ELR (cell line): ENCODE data around the gene CCDC179.

ENCODE experiments used
- DNase-seq: peaks from one replicate; pipeline ENCODE4 v3.0.0-alpha.2; 2015; ENCODE audit warnings: low read depth

The CCDC179 gene

GRCh38 chr11:22860241-22860640 is at the start of gene CCDC179:
TSS of gene CCDC179 (minus strand) at chr11:22860474. CDS start at chr11:22860421, 53 bp downstream.
- no peak for DNase-seq

- DNase-seq, result no peak
These were observed 43.5 kb upstream of the CCDC179 start for GRCh38 chr11:22903782-22904181.

- no peak for DNase-seq
These were observed 41.3 kb upstream of the CCDC179 start for GRCh38 chr11:22901603-22902002.

- no peak for DNase-seq
These were observed 40.7 kb upstream of the CCDC179 start for GRCh38 chr11:22900764-22901486.

- no peak for DNase-seq
These were observed 37.8 kb upstream of the CCDC179 start for GRCh38 chr11:22898036-22898435.

- DNase-seq, result no peak
These were observed 30.0 kb upstream of the CCDC179 start for GRCh38 chr11:22890227-22890626.

- no peak for DNase-seq
These were observed 23.9 kb upstream of the CCDC179 start for GRCh38 chr11:22884217-22884616.

- DNase-seq, result peak; percentile 5
These were observed 19.4 kb upstream of the CCDC179 start for GRCh38 chr11:22879630-22880029.

- no peak for DNase-seq
These were observed 18.3 kb upstream of the CCDC179 start for GRCh38 chr11:22878604-22879003.

GRCh38 chr11:22878039-22878438 is 17.8 kb upstream of the CCDC179 start:
- no peak for DNase-seq

GRCh38 chr11:22875869-22876473 is 15.7 kb upstream of the CCDC179 start:
- peak; percentile 90 for DNase-seq

- DNase-seq, result no peak
These were observed 9.1 kb upstream of the CCDC179 start for GRCh38 chr11:22869325-22869724.

GRCh38 chr11:22859756-22860155 is 518 bp downstream of the CCDC179 start:
- no peak for DNase-seq

- DNase-seq, result no peak
These were observed 8.8 kb downstream of the CCDC179 start for GRCh38 chr11:22851477-22851876.

- DNase-seq, result no peak
These were observed 13.5 kb downstream of the CCDC179 start for GRCh38 chr11:22846726-22847125.

GRCh38 chr11:22832315-22833015 is 27.8 kb downstream of the CCDC179 start:
- DNase-seq, result peak; percentile 70

- no peak for DNase-seq
These were observed 30.2 kb downstream of the CCDC179 start for GRCh38 chr11:22830082-22830414.

- peak; percentile 90 for DNase-seq
These were observed 30.8 kb downstream of the CCDC179 start, which contains the start of gene SVIP for GRCh38 chr11:22829231-22830081. TSS of gene SVIP (minus strand) at chr11:22829801. CDS start at chr11:22829748, 53 bp downstream.

GRCh38 chr11:22828373-22828772 is 31.9 kb downstream of the CCDC179 start:
- peak; percentile 5 for DNase-seq

GRCh38 chr11:22822203-22822602 is 38.1 kb downstream of the CCDC179 start:
- DNase-seq, result no peak

GRCh38 chr11:22809893-22810292 is 50.4 kb downstream of the CCDC179 start:
- DNase-seq, result no peak

GRCh38 chr11:22808571-22809197 is 51.6 kb downstream of the CCDC179 start:
- no peak for DNase-seq
